ENCODE data around the gene ATP13A1.
A peak's percentile ranks its signal among the peaks of the same experiment; 100 is the strongest.

The ATP13A1 gene

GRCh38 chr19:19662344-19662743 is 1.1 kb downstream of the ATP13A1 start:
- DNase-seq, result no peak

GRCh38 chr19:19661675-19662251 is 1.7 kb downstream of the ATP13A1 start:
- DNase-seq, result peak; percentile 64

- no peak for DNase-seq
These were observed 2.3 kb downstream of the ATP13A1 start for GRCh38 chr19:19661141-19661674.

- no peak for DNase-seq
These were observed 3.7 kb downstream of the ATP13A1 start for GRCh38 chr19:19659646-19660245.

- DNase-seq, result no peak
These were observed 6.1 kb downstream of the ATP13A1 start for GRCh38 chr19:19657397-19657783.

- no peak for DNase-seq
These were observed 6.8 kb downstream of the ATP13A1 start for GRCh38 chr19:19656451-19657396.

- DNase-seq, result no peak
These were observed 7.7 kb downstream of the ATP13A1 start for GRCh38 chr19:19655641-19656343.

GRCh38 chr19:19655051-19655594 is 8.4 kb downstream of the ATP13A1 start:
- DNase-seq, result no peak

- DNase-seq, result no peak
These were observed 9.0 kb downstream of the ATP13A1 start for GRCh38 chr19:19654441-19654840.

GRCh38 chr19:19653597-19654147 is 9.8 kb downstream of the ATP13A1 start:
- no peak for DNase-seq

GRCh38 chr19:19652482-19653295 is 10.8 kb downstream of the ATP13A1 start:
- DNase-seq, result no peak

- no peak for DNase-seq
These were observed 12.4 kb downstream of the ATP13A1 start for GRCh38 chr19:19651076-19651475.

GRCh38 chr19:19650331-19650730 is 13.1 kb downstream of the ATP13A1 start:
- no peak for DNase-seq

GRCh38 chr19:19649580-19649995 is 13.9 kb downstream of the ATP13A1 start:
- DNase-seq, result no peak

GRCh38 chr19:19649155-19649554 is 14.3 kb downstream of the ATP13A1 start:
- no peak for DNase-seq

GRCh38 chr19:19647037-19647835 is 16.2 kb downstream of the ATP13A1 start:
- DNase-seq, result no peak

GRCh38 chr19:19645233-19645870 is 18.1 kb downstream of the ATP13A1 start:
- DNase-seq, result no peak

- no peak for DNase-seq
These were observed 19.5 kb downstream of the ATP13A1 start for GRCh38 chr19:19644054-19644388.

GRCh38 chr19:19643158-19644053 is 20.1 kb downstream of the ATP13A1 start, which contains the start of gene GMIP:
Gene GMIP, minus strand, starts transcription at chr19:19643657. Its CDS starts 128 bp downstream, at chr19:19643529.
- DNase-seq, result peak; percentile 90

Measured in stimulated activated CD4-positive, alpha-beta T cell treated with anti-CD3 and anti-CD28 coated beads, Interleukin-15, amount 100 ng/mL, for 24 hours (primary cell).